Uterus (tissue), 4 donors: ENCODE results near the gene TMEM266. TPM values are rescaled to one million over a fixed set of nuclear protein-coding genes. Genes with fewer than 3 reads are reported as not detected.
A peak's percentile ranks its signal among the peaks of the same experiment; 100 is the strongest.

Source experiments
- DNase-seq, 2 donors: peaks; one replicate each; pipeline ENCODE4 v3.0.0-alpha.2; 2019 to 2020
- H3K27ac ChIP-seq, 2 donors: fragments of 200-600 bp; sonication (generic); 1 replicate in 1 of 2; 2 replicates in 1 of 2; pipeline ENCODE4 v1.5.1; 2016 to 2018
- H3K27me3 ChIP-seq, 2 donors: fragments of 200-600 bp; sonication (generic); one replicate each; pipeline ENCODE4 v1.5.1; 2018 to 2019; ENCODE audit warnings: control low read depth in 1 of 2
- H3K36me3 ChIP-seq, 2 donors: fragments of 200-600 bp; sonication (generic); one replicate each; pipeline ENCODE4 v1.5.1; 2019; ENCODE audit warnings: control low read depth in 1 of 2
- H3K4me1 ChIP-seq, 2 donors: fragments of 200-600 bp; sonication (generic); one replicate each; pipeline ENCODE4 v1.5.1; 2018 to 2019; ENCODE audit warnings: control low read depth in 1 of 2
- H3K4me3 ChIP-seq, 2 donors: fragments of 200-600 bp; sonication (generic); 1 replicate in 1 of 2; 2 replicates in 1 of 2; pipeline ENCODE4 v1.5.1; 2018 to 2019; ENCODE audit warnings: mild to moderate bottlenecking in 1 of 2
- H3K9me3 ChIP-seq, 2 donors: fragments of 200-600 bp; sonication (generic); one replicate each; pipeline ENCODE4 v1.5.1; 2019; ENCODE audit warnings: control low read depth in 1 of 2
- CTCF ChIP-seq, 4 experiments: fragments of 200-600 bp in 2 of 4; fragments of 450-650 bp in 2 of 4; sonication (generic) in 2 of 4; IDR thresholded peaks; one replicate each; pipeline ENCODE4 v1.5.1; 2016 to 2019; ENCODE audit warnings: antibody characterized with exemption in 4 of 4, mild to moderate bottlenecking in 2 of 4, moderate library complexity in 1 of 4
- POLR2A ChIP-seq, 2 donors: fragments of 450-650 bp; IDR thresholded peaks; one replicate each; pipeline ENCODE4 v1.6.1; 2016; ENCODE audit warnings: antibody characterized with exemption in 2 of 2, mild to moderate bottlenecking in 1 of 2, moderate library complexity in 1 of 2
- intact Hi-C: fragments of 100-400 bp; cut with DNase I; formaldehyde crosslinking; loops from one replicate; pipeline ENCODE4 v1.15.1; 2023; ENCODE audit warnings: low total_unique reads
- total RNA-seq, 4 donors: library from RNA; depleted of rRNA in 3 of 4; stranded (reverse); fragments of >200 nt in 3 of 4; gene quantifications; one replicate each; pipeline versions ENCODE4 v1.1.0 to v1.2.4, GENCODE V29; 2014 to 2023
- donor health status: DM: yes; HTN: yes; CAD: no.

TMEM266 gene
- total RNA-seq, 4 donors from 2014 or later: 0.35 TPM; not detected in 3

GRCh38 chr15:76060118-76060989 is 569 bp downstream of the TMEM266 start:
- intact Hi-C loops: no loop called here
- no peaks in the 10 kb centered on the region for H3K36me3 ChIP-seq
- peaks cover 0 to 4% of the 10 kb centered on the region in 2 donors for H3K4me1 ChIP-seq
- H3K4me3 ChIP-seq: peak overlapping the region; percentile 29 to 53
- no peaks in the 10 kb centered on the region for H3K9me3 ChIP-seq
- no peak for DNase-seq
- H3K27me3 ChIP-seq: no peaks in the 10 kb centered on the region
- H3K27ac ChIP-seq: no peak overlapping the region
- no peak for TF ChIP-seq CTCF (IDR thresholded peaks at IDR 0.05)
- no peak for TF ChIP-seq POLR2A (IDR thresholded peaks at IDR 0.05)

GRCh38 chr15:76061700-76062099 is 1.9 kb downstream of the TMEM266 start:
- Histone ChIP-seq H3K4me3 (no peak overlapping the region), H3K36me3 (no peaks in the 10 kb centered on the region), H3K27ac (no peak overlapping the region), H3K4me1 (peaks cover 0 to 4% of the 10 kb centered on the region in 2 donors), H3K27me3 (no peaks in the 10 kb centered on the region), H3K9me3 (no peaks in the 10 kb centered on the region)
- intact Hi-C loops: no loop called here
- TF ChIP-seq CTCF (IDR thresholded peaks at IDR 0.05) (no peak), POLR2A (IDR thresholded peaks at IDR 0.05) (no peak)
- no peak for DNase-seq

- no peak for DNase-seq
- Histone ChIP-seq H3K36me3 (no peaks in the 10 kb centered on the region), H3K4me3 (no peak overlapping the region), H3K27me3 (no peaks in the 10 kb centered on the region), H3K27ac (no peak overlapping the region), H3K4me1 (peaks cover 0 to 4% of the 10 kb centered on the region in 2 donors), H3K9me3 (no peaks in the 10 kb centered on the region)
- intact Hi-C loops: no loop called here
- TF ChIP-seq CTCF (IDR thresholded peaks at IDR 0.05): no peak
- no peak for TF ChIP-seq POLR2A (IDR thresholded peaks at IDR 0.05)
These were observed 2.5 kb downstream of the TMEM266 start for GRCh38 chr15:76062286-76062685.

GRCh38 chr15:76064375-76064774 is 4.6 kb downstream of the TMEM266 start:
- Histone ChIP-seq H3K4me1 (peaks cover 0 to 4% of the 10 kb centered on the region in 2 donors), H3K9me3 (no peaks in the 10 kb centered on the region), H3K27ac (no peak overlapping the region), H3K36me3 (no peaks in the 10 kb centered on the region), H3K4me3 (no peak overlapping the region), H3K27me3 (no peaks in the 10 kb centered on the region)
- DNase-seq: no peak
- intact Hi-C loops: no loop called here
- no peak for TF ChIP-seq POLR2A (IDR thresholded peaks at IDR 0.05)
- no peak for TF ChIP-seq CTCF (IDR thresholded peaks at IDR 0.05)

- H3K4me1 ChIP-seq: peaks cover 0 to under 1% of the 10 kb centered on the region in 2 donors
- H3K9me3 ChIP-seq: no peaks in the 10 kb centered on the region
- H3K27ac ChIP-seq: no peak overlapping the region
- H3K27me3 ChIP-seq: no peaks in the 10 kb centered on the region
- no peaks in the 10 kb centered on the region for H3K36me3 ChIP-seq
- intact Hi-C loops: no loop called here
- no peak for DNase-seq
- no peak overlapping the region for H3K4me3 ChIP-seq
- TF ChIP-seq CTCF (IDR thresholded peaks at IDR 0.05) (no peak), POLR2A (IDR thresholded peaks at IDR 0.05) (no peak)
These were observed 5.5 kb downstream of the TMEM266 start for GRCh38 chr15:76065245-76065644.
